Mesothelial cell of epicardium (in vitro differentiated cells): ENCODE results near the gene PAX5. TPM values are rescaled to one million over a fixed set of nuclear protein-coding genes. Genes with fewer than 3 reads are reported as not detected.

Source experiments
- DNase-seq, 2 experiments: peaks; one replicate each; pipeline ENCODE4 v3.0.0; 2021; ENCODE audit warnings: low spot score in 2 of 2; ENCODE audit not compliant: unreplicated experiment in 2 of 2
- H3K27ac Mint-ChIP-seq: 2 replicates; pipeline ENCODE4 v1.8.0; 2021; ENCODE audit warnings: mixed read lengths
- H3K27me3 Mint-ChIP-seq: 2 replicates; pipeline ENCODE4 v1.8.0; 2021; ENCODE audit warnings: low read depth, mixed read lengths
- H3K36me3 Mint-ChIP-seq: 2 replicates; pipeline ENCODE4 v1.8.0; 2021; ENCODE audit warnings: mixed read lengths
- H3K4me1 Mint-ChIP-seq: 2 replicates; pipeline ENCODE4 v1.8.0; 2021; ENCODE audit warnings: mixed read lengths
- H3K4me3 Mint-ChIP-seq: 2 replicates; pipeline ENCODE4 v1.8.0; 2021; ENCODE audit warnings: mild to moderate bottlenecking, moderate library complexity, mixed read lengths
- H3K9me3 Mint-ChIP-seq: 2 replicates; pipeline ENCODE4 v1.8.0; 2021; ENCODE audit warnings: mixed read lengths
- total RNA-seq: library from RNA; stranded (reverse); gene quantifications from 3 replicates; pipeline ENCODE4 v1.2.1, GENCODE V29; 2021
- TF ChIP-seq, protein P1 (sequence below): fragments of 200-600 bp; sonication (generic); IDR thresholded peaks from one replicate; pipeline ENCODE4 v1.5.0; 2021; ENCODE audit warnings: antibody characterized with exemption; ENCODE audit not compliant: unreplicated experiment

Gene PAX5
- total RNA-seq, 1 donor from 2014 or later: not detected

GRCh38 chr9:36902080-36902716 lies 131.9 kb downstream of the PAX5 start:
- no peak for DNase-seq
- TF ChIP-seq, protein P1, sequence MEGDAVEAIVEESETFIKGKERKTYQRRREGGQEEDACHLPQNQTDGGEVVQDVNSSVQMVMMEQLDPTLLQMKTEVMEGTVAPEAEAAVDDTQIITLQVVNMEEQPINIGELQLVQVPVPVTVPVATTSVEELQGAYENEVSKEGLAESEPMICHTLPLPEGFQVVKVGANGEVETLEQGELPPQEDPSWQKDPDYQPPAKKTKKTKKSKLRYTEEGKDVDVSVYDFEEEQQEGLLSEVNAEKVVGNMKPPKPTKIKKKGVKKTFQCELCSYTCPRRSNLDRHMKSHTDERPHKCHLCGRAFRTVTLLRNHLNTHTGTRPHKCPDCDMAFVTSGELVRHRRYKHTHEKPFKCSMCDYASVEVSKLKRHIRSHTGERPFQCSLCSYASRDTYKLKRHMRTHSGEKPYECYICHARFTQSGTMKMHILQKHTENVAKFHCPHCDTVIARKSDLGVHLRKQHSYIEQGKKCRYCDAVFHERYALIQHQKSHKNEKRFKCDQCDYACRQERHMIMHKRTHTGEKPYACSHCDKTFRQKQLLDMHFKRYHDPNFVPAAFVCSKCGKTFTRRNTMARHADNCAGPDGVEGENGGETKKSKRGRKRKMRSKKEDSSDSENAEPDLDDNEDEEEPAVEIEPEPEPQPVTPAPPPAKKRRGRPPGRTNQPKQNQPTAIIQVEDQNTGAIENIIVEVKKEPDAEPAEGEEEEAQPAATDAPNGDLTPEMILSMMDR: no peak
- Mint-ChIP-seq H3K9me3 (no peaks in the 10 kb centered on the region), H3K36me3 (no peaks in the 10 kb centered on the region), H3K4me3 (no peak overlapping the region), H3K27ac (no peak overlapping the region), H3K4me1 (peaks cover 17% of the 10 kb centered on the region), H3K27me3 (peaks cover 76% of the 10 kb centered on the region)

GRCh38 chr9:36901528-36901927 lies 132.5 kb downstream of the PAX5 start:
- Mint-ChIP-seq H3K27ac (no peak overlapping the region), H3K4me3 (no peak overlapping the region), H3K4me1 (peaks cover 17% of the 10 kb centered on the region), H3K36me3 (no peaks in the 10 kb centered on the region), H3K27me3 (peaks cover 76% of the 10 kb centered on the region), H3K9me3 (no peaks in the 10 kb centered on the region)
- TF ChIP-seq, protein P1: no peak
- no peak for DNase-seq

DNA sequence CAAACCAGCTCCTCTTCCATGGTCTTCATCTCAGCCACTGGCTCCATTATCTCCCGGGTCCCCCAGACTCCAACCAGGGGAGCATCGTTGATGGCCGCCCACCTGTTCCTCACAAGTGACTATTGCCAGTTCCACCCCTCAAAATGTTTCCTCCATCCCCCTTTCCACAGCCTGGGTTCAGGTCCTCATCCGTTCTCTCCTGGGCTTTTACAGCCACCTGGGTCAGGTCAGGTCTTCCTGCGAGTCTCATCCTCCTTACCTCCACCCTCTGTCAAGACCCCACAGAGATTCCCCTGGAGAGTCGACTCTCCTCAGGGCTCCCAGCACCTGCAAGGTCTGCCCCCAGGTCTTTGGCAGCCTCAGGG lies 133.2 kb downstream of the PAX5 start:
- Mint-ChIP-seq H3K27me3 (peaks cover 75% of the 10 kb centered on the region), H3K9me3 (no peaks in the 10 kb centered on the region), H3K36me3 (no peaks in the 10 kb centered on the region), H3K4me3 (no peak overlapping the region), H3K4me1 (peaks cover 17% of the 10 kb centered on the region), H3K27ac (no peak overlapping the region)
- no peak for DNase-seq
- TF ChIP-seq, protein P1: no peak

GRCh38 chr9:36900136-36900855 lies 133.8 kb downstream of the PAX5 start:
- Mint-ChIP-seq H3K9me3 (no peaks in the 10 kb centered on the region), H3K4me3 (no peak overlapping the region), H3K27ac (no peak overlapping the region), H3K27me3 (peaks cover 75% of the 10 kb centered on the region), H3K4me1 (peaks cover 17% of the 10 kb centered on the region), H3K36me3 (no peaks in the 10 kb centered on the region)
- TF ChIP-seq, protein P1: no peak
- DNase-seq: no peak

DNA sequence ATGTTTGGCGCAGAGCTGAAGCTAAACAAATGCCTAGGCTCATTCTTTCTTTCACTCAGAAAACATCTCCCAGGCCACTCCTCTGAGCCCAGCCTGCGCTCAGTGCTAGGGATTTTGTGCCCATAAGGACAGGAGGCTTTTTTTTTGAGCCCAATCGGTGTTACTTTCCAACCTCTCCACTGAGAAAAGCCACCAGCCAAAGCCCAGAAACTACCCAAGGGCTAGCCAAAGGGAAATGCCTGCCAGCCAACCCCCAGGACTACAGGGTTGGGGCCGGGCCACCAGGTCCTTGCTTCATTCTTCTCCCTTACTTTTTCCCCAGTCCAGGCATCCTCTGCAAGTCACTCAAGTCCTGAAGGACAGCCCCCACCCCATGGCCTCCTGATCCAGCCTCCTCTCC lies 134.7 kb downstream of the PAX5 start:
- Mint-ChIP-seq H3K36me3 (no peaks in the 10 kb centered on the region), H3K27ac (no peak overlapping the region), H3K4me1 (peaks cover 12% of the 10 kb centered on the region), H3K9me3 (no peaks in the 10 kb centered on the region), H3K27me3 (peaks cover 73% of the 10 kb centered on the region), H3K4me3 (no peak overlapping the region)
- no peak for DNase-seq
- TF ChIP-seq, protein P1: no peak
